Hematopoietic multipotent progenitor cell treated with erythropoietin and hydrocortisone succinate and interleukin-3 and kit ligand, for 17 days (in vitro differentiated cells): ENCODE measurements around the gene IKZF4.
"Not testable (repeated sequence)": the region's sequence is repeated elsewhere in the genome, so short reads cannot be mapped to it uniquely, and the experiment has no call there.

Experiments
- DNase-seq: peaks from one replicate; pipeline ENCODE4 v3.0.0-alpha.2; 2015; ENCODE audit warnings: low spot score

Gene IKZF4

GRCh38 chr12:56020423-56021184, at the start of gene IKZF4:
Gene IKZF4 (plus strand): TSS chr12:56021043. CDS start chr12:56021494, 451 bp downstream.
- DNase-seq = no peak

- no peak for DNase-seq
These were observed 48.8 kb upstream of the IKZF4 start for GRCh38 chr12:55972042-55972441.

GRCh38 chr12:55972456-55972855, 48.4 kb upstream of the IKZF4 start:
- no peak for DNase-seq

GRCh38 chr12:55972911-55973598, 47.8 kb upstream of the IKZF4 start:
- no peak for DNase-seq

- DNase-seq = peak; percentile 100
These were observed 47.1 kb upstream of the IKZF4 start, which contains the start of gene RAB5B for GRCh38 chr12:55973599-55974307. Gene RAB5B (plus strand): TSS chr12:55974078. CDS start chr12:55986961, 12,883 bp downstream.

- DNase-seq = peak; percentile 67
These were observed 46.5 kb upstream of the IKZF4 start for GRCh38 chr12:55974308-55974730.

GRCh38 chr12:55978393-55978792, 42.5 kb upstream of the IKZF4 start:
- no peak for DNase-seq

- DNase-seq = no peak
These were observed 41.8 kb upstream of the IKZF4 start for GRCh38 chr12:55979069-55979468.

GRCh38 chr12:55981882-55982281, 39.0 kb upstream of the IKZF4 start:
- DNase-seq = not testable (repeated sequence)

GRCh38 chr12:55982319-55982936, 38.4 kb upstream of the IKZF4 start:
- no peak for DNase-seq

- DNase-seq = no peak
These were observed 37.5 kb upstream of the IKZF4 start for GRCh38 chr12:55983232-55983842.

- no peak for DNase-seq
These were observed 36.0 kb upstream of the IKZF4 start for GRCh38 chr12:55984861-55985260.

- no peak for DNase-seq
These were observed 35.5 kb upstream of the IKZF4 start for GRCh38 chr12:55985341-55985740.

- DNase-seq = not testable (repeated sequence)
These were observed 34.9 kb upstream of the IKZF4 start for GRCh38 chr12:55985976-55986375.

GRCh38 chr12:55991110-55991509, 29.7 kb upstream of the IKZF4 start:
- DNase-seq = no peak

GRCh38 chr12:55993230-55993853, 27.5 kb upstream of the IKZF4 start:
- no peak for DNase-seq

GRCh38 chr12:55995366-55995765, 25.5 kb upstream of the IKZF4 start:
- DNase-seq = no peak

- DNase-seq = peak; percentile 86
These were observed 24.6 kb upstream of the IKZF4 start for GRCh38 chr12:55996201-55996714.

- DNase-seq = peak; percentile 73
These were observed 23.9 kb upstream of the IKZF4 start, which contains the start of gene SUOX for GRCh38 chr12:55996715-55997534. Gene SUOX (plus strand): TSS chr12:55997276. CDS start chr12:56002222, 4,946 bp downstream.

- DNase-seq = no peak
These were observed 23.3 kb upstream of the IKZF4 start for GRCh38 chr12:55997535-55997859.
